ENCODE measurements around the gene CDC42BPA.

- TF ChIP-seq, protein P1, sequence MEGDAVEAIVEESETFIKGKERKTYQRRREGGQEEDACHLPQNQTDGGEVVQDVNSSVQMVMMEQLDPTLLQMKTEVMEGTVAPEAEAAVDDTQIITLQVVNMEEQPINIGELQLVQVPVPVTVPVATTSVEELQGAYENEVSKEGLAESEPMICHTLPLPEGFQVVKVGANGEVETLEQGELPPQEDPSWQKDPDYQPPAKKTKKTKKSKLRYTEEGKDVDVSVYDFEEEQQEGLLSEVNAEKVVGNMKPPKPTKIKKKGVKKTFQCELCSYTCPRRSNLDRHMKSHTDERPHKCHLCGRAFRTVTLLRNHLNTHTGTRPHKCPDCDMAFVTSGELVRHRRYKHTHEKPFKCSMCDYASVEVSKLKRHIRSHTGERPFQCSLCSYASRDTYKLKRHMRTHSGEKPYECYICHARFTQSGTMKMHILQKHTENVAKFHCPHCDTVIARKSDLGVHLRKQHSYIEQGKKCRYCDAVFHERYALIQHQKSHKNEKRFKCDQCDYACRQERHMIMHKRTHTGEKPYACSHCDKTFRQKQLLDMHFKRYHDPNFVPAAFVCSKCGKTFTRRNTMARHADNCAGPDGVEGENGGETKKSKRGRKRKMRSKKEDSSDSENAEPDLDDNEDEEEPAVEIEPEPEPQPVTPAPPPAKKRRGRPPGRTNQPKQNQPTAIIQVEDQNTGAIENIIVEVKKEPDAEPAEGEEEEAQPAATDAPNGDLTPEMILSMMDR (IDR thresholded peaks at IDR 0.05; ENCODE audit: borderline replicate concordance, extremely low read depth, low read length, poor library complexity, severe bottlenecking) = no peak
- no peak for TF ChIP-seq EZH2 (IDR thresholded peaks at IDR 0.05; ENCODE audit: borderline replicate concordance, low read depth, low read length, severe bottlenecking)
Observed at GRCh38 chr1:227161470-227161869, 156.8 kb downstream of the CDC42BPA start.
